ENCODE measurements around the gene MAPKAP1.

The MAPKAP1 gene

GRCh38 chr9:125431741-125432271 is 275.2 kb downstream of the MAPKAP1 start:
- H3K27ac ChIP-seq, result no peak overlapping the region
- no peak for TF ChIP-seq CTCF (conservative IDR thresholded peaks at IDR 0.05)

GRCh38 chr9:125431012-125431305 is 276.0 kb downstream of the MAPKAP1 start:
- TF ChIP-seq CTCF (conservative IDR thresholded peaks at IDR 0.05), result no peak
- no peak overlapping the region for H3K27ac ChIP-seq

- no peak for TF ChIP-seq CTCF (conservative IDR thresholded peaks at IDR 0.05)
- no peak overlapping the region for H3K27ac ChIP-seq
These were observed 276.6 kb downstream of the MAPKAP1 start for GRCh38 chr9:125430161-125431011.

GRCh38 chr9:125429476-125430160 is 277.4 kb downstream of the MAPKAP1 start:
- no peak overlapping the region for H3K27ac ChIP-seq
- no peak for TF ChIP-seq CTCF (conservative IDR thresholded peaks at IDR 0.05)

GRCh38 chr9:125428902-125429467 is 278.0 kb downstream of the MAPKAP1 start:
- H3K27ac ChIP-seq, result no peak overlapping the region
- no peak for TF ChIP-seq CTCF (conservative IDR thresholded peaks at IDR 0.05)

GRCh38 chr9:125428060-125428901 is 278.7 kb downstream of the MAPKAP1 start:
- TF ChIP-seq CTCF (conservative IDR thresholded peaks at IDR 0.05), result peak; percentile 79
- H3K27ac ChIP-seq, result no peak overlapping the region

Measured in VCaP (cell line).